HepG2 (cell line): ENCODE data around the gene LRRC74A. TPM values are rescaled to one million over a fixed set of nuclear protein-coding genes. Genes with fewer than 3 reads are reported as not detected.

Experiments used
- ATAC-seq: fragments of 200-7000 bp; cut with Tn5 transposase; 3 replicates; pipeline ENCODE4 v1.9.1; 2020; ENCODE audit warnings: mild to moderate bottlenecking, moderate library complexity
- BruUV-seq: library from RNA; stranded (reverse); fragments of 400-500 nt; replicated peaks from 2 replicates; lab custom pipeline; 2021; lab: Mats Ljungman, UMichigan
- CTCF ChIA-PET: fragments of 300-600 bp; formaldehyde crosslinking; extraction: SDS; loops from one replicate; lab custom pipeline; 2021; ENCODE audit warnings: low total read pairs, inconsistent platforms, low intra/inter-chr PET ratio; lab: Yijun Ruan, JAX
- POLR2A ChIA-PET: fragments of 350-600 bp; sonication (Branson Sonifier 250); formaldehyde crosslinking; loops from one replicate; lab custom pipeline; 2020; ENCODE audit warnings: antibody characterized with exemption, inconsistent platforms; lab: Yijun Ruan, JAX
- DNase-seq: peaks from one replicate; pipeline ENCODE4 v3.0.0-alpha.2; 2015; ENCODE audit warnings: low spot score
- FAIRE-seq: peaks from 3 replicates; lab custom pipeline; 2011; peaks lifted over from hg19 to GRCh38; lab: Jason Lieb, UNC
- H2AFZ ChIP-seq: one replicate; pipeline ENCODE4 v1.6.1; 2011; ENCODE audit warnings: low read length, inconsistent platforms
- H3K27ac ChIP-seq: fragments of 300-600 bp; 3 replicates; pipeline ENCODE4 v1.8.0; 2011; ENCODE audit warnings: mixed run types, mild to moderate bottlenecking, mixed read lengths, low read length, inconsistent platforms; ENCODE audit not compliant: insufficient read depth; ENCODE audit errors: extremely low read length
- H3K27me3 ChIP-seq, 2 experiments: fragments of 200-600 bp in 1 of 2; 2 replicates in 1 of 2; 3 replicates in 1 of 2; pipeline versions ENCODE4 v1.6.0 to v1.8.0; 2011; ENCODE audit warnings: low read length in 2 of 2, mild to moderate bottlenecking in 2 of 2, moderate library complexity in 2 of 2, inconsistent platforms in 1 of 2; ENCODE audit not compliant: insufficient read depth in 2 of 2, control insufficient read depth in 1 of 2
- H3K36me3 ChIP-seq, 2 experiments: fragments of 200-600 bp in 1 of 2; replicated peaks in 1 of 2; 2 replicates in 1 of 2; 3 replicates in 1 of 2; pipeline versions ENCODE4 v1.5.1 to v1.8.0; 2011; ENCODE audit warnings: low read length in 2 of 2, inconsistent platforms in 1 of 2; ENCODE audit not compliant: insufficient read depth in 2 of 2, control insufficient read depth in 1 of 2
- H3K4me1 ChIP-seq: 2 replicates; pipeline ENCODE4 v1.5.1; 2012; ENCODE audit warnings: low read length, inconsistent platforms; ENCODE audit not compliant: insufficient read depth
- H3K4me2 ChIP-seq: 2 replicates; pipeline ENCODE4 v1.6.0; 2011; ENCODE audit warnings: low read depth, low read length, inconsistent platforms
- H3K4me3 ChIP-seq, 3 experiments: fragments of 200-600 bp in 1 of 3; sonication (generic), shearing (Covaris generic) in 1 of 3; replicated peaks in 1 of 3; 2 replicates each; pipeline ENCODE4 v1.5.1; 2011 to 2016; ENCODE audit warnings: low read length in 3 of 3, inconsistent platforms in 2 of 3, low read depth in 2 of 3, mild to moderate bottlenecking in 2 of 3, control low read depth in 1 of 3, mixed read lengths in 1 of 3; ENCODE audit not compliant: insufficient read depth in 1 of 3
- H3K79me2 ChIP-seq: one replicate; pipeline ENCODE4 v1.6.1; 2011; ENCODE audit warnings: low read length, inconsistent platforms; ENCODE audit not compliant: insufficient read depth
- H3K9ac ChIP-seq: 2 replicates; pipeline ENCODE4 v1.6.0; 2011; ENCODE audit warnings: mild to moderate bottlenecking, low read depth, low read length, inconsistent platforms; ENCODE audit not compliant: insufficient read depth
- H3K9me3 ChIP-seq: 2 replicates; pipeline ENCODE4 v1.5.1; 2012; ENCODE audit warnings: mild to moderate bottlenecking, low read length
- H4K20me1 ChIP-seq: 2 replicates; pipeline ENCODE4 v1.6.0; 2011; ENCODE audit warnings: inconsistent platforms, mild to moderate bottlenecking, low read length, moderate library complexity; ENCODE audit not compliant: insufficient read depth
- HNF1A ChIP-seq, 2 experiments: sonication (generic) in 1 of 2; formaldehyde crosslinking in 1 of 2; IDR thresholded peaks; 2 replicates each; pipeline versions ENCODE4 v1.4.0 to v1.6.1; 2016 to 2020; ENCODE audit warnings: borderline replicate concordance in 1 of 2, low read depth in 1 of 2, mild to moderate bottlenecking in 1 of 2, missing genetic modification reagents in 1 of 2
- MEIS1 ChIP-seq: sonication (generic); formaldehyde crosslinking; IDR thresholded peaks from 2 replicates; pipeline ENCODE4 v1.9.0; 2021; ENCODE audit warnings: mild to moderate bottlenecking, missing genetic modification reagents, moderate library complexity, borderline replicate concordance
- ZBTB26 ChIP-seq: IDR thresholded peaks from 2 replicates; pipeline ENCODE4 v1.6.1; 2016; ENCODE audit warnings: missing compliant biosample characterization, missing genetic modification reagents, borderline replicate concordance
- WGBS: methylation state at CpG from one replicate; pipeline ENCODE4 v1.1.6; 2017; ENCODE audit warnings: low lambda C conversion rate; 5-methylcytosine and 5-hydroxymethylcytosine counted together
- in situ Hi-C: cut with HindIII; loops from 2 replicates; pipeline ENCODE4 v1.10.0; 2017; ENCODE audit warnings: low pct_unique_long_range_greater_than_20kb; ENCODE audit not compliant: extremely low pct_ligation_motif_present
- intact Hi-C: fragments of 100-400 bp; cut with micrococcal nuclease; formaldehyde crosslinking; loops from one replicate; pipeline ENCODE4 v1.10.0; 2022; ENCODE audit not compliant: unreplicated experiment
- polyA plus RNA-seq, 8 experiments: library from polyadenylated mRNA; depleted of rRNA in 3 of 8; stranded (reverse) in 7 of 8; unstranded in 1 of 8; fragments of >200 nt; fragmentation: Illumina TruSeq in 4 of 8; extraction: Trizol in 4 of 8; gene quantifications; 2 replicates each; pipeline versions ENCODE4 v1.2.1 to v1.2.3, GENCODE V29; 2011 to 2016; ENCODE audit warnings: low read depth in 4 of 8, missing spikeins in 1 of 8, mixed read lengths in 1 of 8; ENCODE audit not compliant: insufficient read depth in 1 of 8
- total RNA-seq, 5 experiments: library from RNA; depleted of rRNA; stranded (reverse); fragments of >200 nt; fragmentation: Illumina TruSeq; extraction: Trizol; gene quantifications; 2 replicates each; pipeline ENCODE4 v1.2.3, GENCODE V29; 2016; ENCODE audit warnings: low read depth in 1 of 5
- TF ChIP-seq, protein P1 (sequence below): IDR thresholded peaks from 2 replicates; pipeline ENCODE4 v1.6.1; 2018; ENCODE audit warnings: missing genetic modification reagents
- TF ChIP-seq, protein P2 (sequence below): sonication (generic); formaldehyde crosslinking; IDR thresholded peaks from 2 replicates; pipeline ENCODE4 v1.8.1; 2023; ENCODE audit warnings: missing genetic modification reagents, mild to moderate bottlenecking, borderline replicate concordance

Gene LRRC74A
- total and polyA plus RNA-seq, 2 of the 13 experiments (the other 11 are each of a cell fraction or from before 2014, with no cell fraction given): not detected

DNA sequence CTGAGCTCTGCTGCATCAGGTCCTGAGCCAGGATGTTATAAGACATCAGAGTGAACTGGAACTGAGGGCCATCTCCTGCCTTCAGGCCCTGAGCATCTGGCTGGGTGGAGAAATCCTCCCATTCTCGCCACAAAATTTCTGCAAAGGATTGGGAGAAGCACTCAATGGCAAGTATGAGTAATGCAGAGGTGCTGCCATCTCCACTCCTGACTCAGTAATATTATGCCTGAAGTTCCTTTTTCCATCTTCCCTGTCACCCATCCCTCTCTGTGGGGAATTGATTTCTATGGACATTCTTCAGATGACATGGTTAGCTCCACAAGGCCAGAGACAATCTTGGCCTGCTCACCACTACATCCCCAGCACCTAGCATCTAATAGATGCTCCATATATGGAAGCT, 18.2 kb upstream of the LRRC74A start:
- FAIRE-seq: no peak
- ChIA-PET POLR2A (no interaction called here), CTCF (no interaction called here)
- H3K27ac ChIP-seq: no peak overlapping the region
- in situ Hi-C loops: no loop called here
- no peak for TF ChIP-seq ZBTB26 (CRISPR knock-in tag)
- TF ChIP-seq, protein P1, sequence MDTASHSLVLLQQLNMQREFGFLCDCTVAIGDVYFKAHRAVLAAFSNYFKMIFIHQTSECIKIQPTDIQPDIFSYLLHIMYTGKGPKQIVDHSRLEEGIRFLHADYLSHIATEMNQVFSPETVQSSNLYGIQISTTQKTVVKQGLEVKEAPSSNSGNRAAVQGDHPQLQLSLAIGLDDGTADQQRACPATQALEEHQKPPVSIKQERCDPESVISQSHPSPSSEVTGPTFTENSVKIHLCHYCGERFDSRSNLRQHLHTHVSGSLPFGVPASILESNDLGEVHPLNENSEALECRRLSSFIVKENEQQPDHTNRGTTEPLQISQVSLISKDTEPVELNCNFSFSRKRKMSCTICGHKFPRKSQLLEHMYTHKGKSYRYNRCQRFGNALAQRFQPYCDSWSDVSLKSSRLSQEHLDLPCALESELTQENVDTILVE (CRISPR knock-in tag): no peak
- TF ChIP-seq, protein P2, sequence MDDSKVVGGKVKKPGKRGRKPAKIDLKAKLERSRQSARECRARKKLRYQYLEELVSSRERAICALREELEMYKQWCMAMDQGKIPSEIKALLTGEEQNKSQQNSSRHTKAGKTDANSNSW (CRISPR knock-in tag): no peak
- H4K20me1 ChIP-seq: no peaks in the 10 kb centered on the region
- H2AFZ ChIP-seq: no peak overlapping the region
- no peak overlapping the region for H3K4me2 ChIP-seq
- no peaks in the 10 kb centered on the region for H3K27me3 ChIP-seq
- intact Hi-C loops: no loop called here
- no peak overlapping the region for H3K9ac ChIP-seq
- no TSS peak for BruUV-seq
- WGBS: 100% methylated on average over 1 of the region's 1 CpG
- DNase-seq: no peak
- no peak overlapping the region for H3K4me3 ChIP-seq
- peaks cover 2% of the 10 kb centered on the region for H3K79me2 ChIP-seq
- ATAC-seq: no peak
- H3K9me3 ChIP-seq: no peaks in the 10 kb centered on the region
- H3K36me3 ChIP-seq: peaks cover 8 to 52% of the 10 kb centered on the region in 2 experiments; a peak in 4 of 5 replicates
- peaks cover 15% of the 10 kb centered on the region for H3K4me1 ChIP-seq

- Histone ChIP-seq H3K9me3 (no peaks in the 10 kb centered on the region), H3K4me2 (no peak overlapping the region), H2AFZ (no peak overlapping the region), H3K36me3 (peaks cover 5 to 43% of the 10 kb centered on the region in 2 experiments; a peak in 4 of 5 replicates), H3K9ac (no peak overlapping the region), H3K79me2 (peaks cover 2% of the 10 kb centered on the region), H4K20me1 (no peaks in the 10 kb centered on the region), H3K4me1 (peaks cover 22% of the 10 kb centered on the region), H3K27ac (no peak overlapping the region), H3K27me3 (0 out of 5 replicates have a peak, but pooled peaks cover 0 to 1% of the 10 kb centered on the region in 2 experiments), H3K4me3 (no peak overlapping the region)
- ChIA-PET CTCF (no interaction called here), POLR2A (interaction anchor here (1.0 kb wide), 1 partner anchor 121 kb away, joined by 3 read pairs; no protein-coding TSS in a partner anchor)
- intact Hi-C loops: no loop called here
- BruUV-seq: no TSS peak
- FAIRE-seq (no peak), DNase-seq (no peak), ATAC-seq (no peak)
- in situ Hi-C loops: no loop called here
- TF ChIP-seq MEIS1 (CRISPR knock-in tag) (no peak), HNF1A (IDR thresholded peaks at IDR 0.05; ENCODE audit: low read depth) (no peak), HNF1A (CRISPR knock-in tag; IDR thresholded peaks at IDR 0.05; ENCODE audit: borderline replicate concordance) (no peak)
- 96% methylated on average over 3 of the region's 4 CpGs for WGBS
Measured at GRCh38 chr14:76808990-76809389, 17.2 kb upstream of the LRRC74A start.
